Stimulated activated CD4-positive, alpha-beta T cell treated with anti-CD3 and anti-CD28 coated beads, Interleukin-4, amount 100 ng/mL, for 4 hours (primary cell): ENCODE measurements around the gene SNX21.
"Not testable (repeated sequence)": the region's sequence is repeated elsewhere in the genome, so short reads cannot be mapped to it uniquely, and the experiment has no call there.

Experiments
- DNase-seq, 2 experiments: peaks; one replicate each; pipeline ENCODE4 v3.0.0-alpha.2; 2020

SNX21 gene

DNA sequence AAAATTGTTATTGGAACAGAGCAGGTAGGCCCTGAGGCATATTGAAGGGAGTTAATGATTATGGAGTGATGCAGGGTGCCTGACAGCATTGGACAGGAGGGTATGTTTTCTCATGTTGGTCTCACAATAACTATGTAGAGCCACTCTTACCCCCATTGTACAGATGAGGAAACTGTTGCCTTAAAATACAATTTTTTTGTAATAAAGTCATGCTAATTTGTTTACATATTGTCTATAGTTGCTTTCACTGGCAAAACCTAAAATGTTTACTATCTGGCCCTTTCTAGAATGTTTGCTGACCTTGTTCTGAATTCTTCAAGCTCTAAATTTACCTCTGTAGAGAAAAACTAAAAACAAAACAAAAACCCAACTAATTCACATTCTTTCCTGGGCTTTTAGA, 17.9 kb downstream of the SNX21 start:
- DNase-seq = no peak

DNA sequence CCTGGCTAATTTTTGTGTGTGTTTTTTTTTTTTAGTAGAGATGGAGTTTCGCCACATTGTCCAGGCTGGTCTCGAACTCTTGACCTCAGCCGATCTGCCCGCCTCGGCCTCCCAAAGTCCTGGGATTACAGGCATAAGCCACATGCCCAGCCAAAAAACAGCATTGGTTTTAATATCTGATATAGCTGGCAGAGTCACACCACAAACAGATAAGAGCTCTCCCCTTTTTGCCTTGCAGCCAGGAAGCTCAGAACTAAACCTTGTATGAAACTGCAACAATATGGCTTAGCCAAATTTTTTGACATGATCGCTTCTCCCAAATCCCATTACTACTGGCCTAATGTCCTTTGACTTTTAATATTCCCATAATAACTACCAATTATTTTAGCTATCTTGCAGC, 18.7 kb downstream of the SNX21 start:
- no peak for DNase-seq

DNA sequence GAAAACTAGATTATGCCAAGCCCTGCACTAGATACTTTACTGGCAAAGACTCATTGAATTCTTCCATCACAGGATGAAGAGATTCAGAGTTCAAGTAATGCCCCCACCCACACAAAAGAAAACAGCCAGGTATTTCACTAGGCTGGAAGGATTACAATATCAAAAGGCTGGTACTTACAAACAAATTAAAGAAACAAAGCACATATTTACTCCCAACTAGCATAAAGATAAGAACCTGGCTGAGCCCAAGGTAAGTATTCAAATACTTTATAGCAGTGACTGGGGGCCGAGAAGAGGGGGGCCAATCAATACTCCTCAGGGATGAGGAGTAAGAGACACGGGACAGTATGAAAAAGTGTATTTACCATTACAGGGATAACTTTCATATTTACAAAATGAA, 19.9 kb downstream of the SNX21 start:
- DNase-seq = no peak

DNA sequence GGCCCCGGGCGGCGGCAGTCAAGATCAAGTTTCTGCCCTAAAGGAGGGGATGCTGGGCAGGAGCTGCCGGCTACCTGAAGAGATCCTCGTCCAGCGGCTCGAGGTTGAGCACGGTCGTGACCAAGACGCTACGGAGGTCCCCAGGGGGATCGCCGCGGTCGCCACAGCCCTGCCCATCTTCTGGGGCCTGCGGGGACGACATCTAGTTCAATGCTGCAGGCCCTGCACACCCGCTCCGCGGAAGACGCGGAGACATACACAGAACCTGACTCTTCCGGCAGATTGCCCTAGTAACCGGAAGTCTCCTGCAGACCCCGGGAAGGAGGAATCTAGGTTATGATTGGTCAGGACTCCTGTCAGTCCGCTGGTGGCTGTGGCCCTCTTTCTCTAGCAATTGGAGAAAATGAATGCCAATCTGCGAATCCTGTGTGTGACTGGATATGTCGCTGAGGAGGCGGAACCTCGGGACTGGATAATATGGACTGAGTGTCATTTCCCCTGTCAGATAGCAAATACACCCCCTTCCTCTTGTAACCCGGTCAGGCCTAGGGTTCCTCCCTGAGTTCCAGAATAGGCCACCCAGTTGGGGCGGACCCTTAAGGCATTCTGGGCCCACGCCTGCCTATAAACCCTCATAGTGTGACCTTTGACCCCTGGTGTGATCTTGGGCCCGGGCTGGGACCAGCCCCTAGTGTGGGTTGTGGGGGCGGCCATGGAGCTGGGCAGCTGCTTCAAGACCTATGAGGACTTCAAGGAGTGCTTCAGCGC, 23.7 kb downstream of the SNX21 start, which contains the start of the genes ACOT8 and ZSWIM3:
TSS of gene ACOT8 (minus strand) at position 279 of the 768 bp plus-strand sequence. CDS start at position 202, 77 bp downstream.
TSS of gene ZSWIM3 (plus strand) at position 501 of the 768 bp plus-strand sequence. CDS start at position 713, 212 bp downstream.
- peak; percentile 74 to 95 for DNase-seq

DNA sequence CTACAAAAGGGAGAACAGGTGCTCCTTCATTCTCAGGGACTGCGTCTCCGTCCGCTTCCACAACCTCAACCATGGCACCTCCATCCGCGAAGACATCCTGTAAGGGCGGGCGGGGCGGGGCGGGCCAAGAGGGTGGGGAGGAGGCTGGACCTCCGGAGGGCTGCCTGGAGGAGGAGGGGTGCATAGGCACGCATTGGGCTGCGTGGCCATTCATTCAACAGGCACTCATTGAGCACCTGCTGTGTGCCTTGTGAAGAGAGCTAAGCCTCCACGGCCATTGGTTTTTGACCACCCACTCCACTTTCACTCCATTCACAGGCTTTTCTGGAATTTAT, 24.2 kb downstream of the SNX21 start:
- no peak for DNase-seq

DNA sequence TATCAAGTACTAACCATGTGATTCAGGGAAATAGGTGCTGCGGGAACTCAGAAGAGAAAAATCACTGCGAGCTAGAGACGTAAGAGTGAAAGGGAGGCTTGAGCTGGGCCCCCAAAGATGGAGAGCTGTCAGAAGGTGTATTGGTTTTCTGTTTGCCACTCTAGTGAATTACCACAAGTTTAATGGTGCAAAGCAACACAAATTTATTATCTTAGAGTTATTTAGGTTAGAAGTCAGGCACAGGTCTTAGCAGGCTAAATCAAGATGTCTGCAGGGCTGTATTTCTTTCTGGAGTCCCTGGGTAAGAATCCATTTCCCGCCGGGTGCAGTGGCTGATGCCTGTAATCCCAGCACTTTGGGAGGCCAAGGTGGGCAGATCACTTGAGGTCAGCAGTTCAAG, 26.3 kb downstream of the SNX21 start:
- DNase-seq = no peak

DNA sequence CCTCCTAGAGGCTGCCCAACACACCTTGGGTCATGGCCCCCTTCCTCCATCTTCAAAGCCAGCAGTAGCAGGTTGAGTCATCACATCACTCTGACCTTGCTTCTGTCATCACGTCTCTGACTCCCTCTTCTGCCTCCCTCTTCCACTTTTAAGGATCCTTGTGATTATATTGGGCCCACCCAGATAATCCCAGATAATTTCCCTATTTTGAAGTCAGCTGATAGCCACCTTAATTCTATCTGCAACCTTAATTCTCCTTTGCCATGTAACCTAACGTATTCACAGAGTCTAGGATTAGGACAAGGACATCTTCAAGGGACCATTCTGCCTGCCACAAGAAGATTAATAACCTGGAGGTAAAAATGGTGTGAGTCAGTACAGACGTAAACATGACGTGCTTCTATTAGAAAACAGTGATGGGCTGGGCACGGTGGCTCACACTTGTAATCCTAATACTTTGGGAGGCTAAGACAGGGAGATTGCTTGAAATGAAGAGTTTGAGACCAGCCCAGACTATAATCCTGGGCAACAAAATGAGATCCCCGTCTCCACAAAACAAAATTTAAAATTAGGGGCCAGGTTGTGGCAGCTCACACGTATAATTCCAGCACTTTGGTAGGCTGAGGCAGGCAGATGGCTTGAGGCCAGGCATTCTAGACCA, 27.1 kb downstream of the SNX21 start:
- no peak for DNase-seq

DNA sequence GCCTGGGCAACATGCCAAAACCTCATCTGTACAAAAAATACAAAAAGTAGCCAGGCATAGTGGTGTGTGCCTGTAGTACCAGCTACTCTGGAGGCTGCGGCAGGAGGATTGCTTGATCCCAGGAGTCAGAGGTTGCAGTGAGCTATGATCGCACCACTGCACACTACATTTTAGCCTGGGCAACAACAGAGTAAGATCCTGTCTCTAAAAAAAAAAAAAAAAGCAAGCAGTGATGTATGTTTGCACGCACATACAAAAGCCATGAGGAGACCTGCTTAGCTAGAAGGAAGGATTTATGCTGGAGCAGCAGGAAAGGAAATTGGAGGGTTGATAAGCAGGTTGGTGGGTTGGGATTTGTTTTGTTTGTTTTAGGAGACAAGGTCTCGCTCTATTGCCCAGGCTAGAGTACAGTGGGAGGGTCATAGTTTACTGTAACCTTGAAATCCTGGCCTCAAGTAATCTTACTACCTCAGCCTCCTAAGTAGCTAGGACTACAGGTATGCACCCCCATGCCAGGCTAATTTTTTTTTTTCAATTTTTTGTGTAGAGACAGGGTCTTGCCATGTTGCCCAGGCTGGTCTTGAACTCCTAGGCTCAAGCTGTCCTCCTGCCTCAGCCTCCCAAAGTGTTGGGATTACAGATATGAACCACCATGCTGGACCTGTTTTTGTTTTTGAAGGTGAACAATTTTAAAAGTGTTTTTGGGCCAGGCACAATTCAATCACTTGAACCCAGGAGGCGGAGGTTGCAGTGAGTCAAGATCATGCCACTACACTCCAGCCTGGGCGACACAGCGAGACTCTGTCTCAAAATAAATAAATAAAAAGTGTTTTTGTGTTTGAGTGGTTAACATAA, 27.8 kb downstream of the SNX21 start:
- no peak for DNase-seq

DNA sequence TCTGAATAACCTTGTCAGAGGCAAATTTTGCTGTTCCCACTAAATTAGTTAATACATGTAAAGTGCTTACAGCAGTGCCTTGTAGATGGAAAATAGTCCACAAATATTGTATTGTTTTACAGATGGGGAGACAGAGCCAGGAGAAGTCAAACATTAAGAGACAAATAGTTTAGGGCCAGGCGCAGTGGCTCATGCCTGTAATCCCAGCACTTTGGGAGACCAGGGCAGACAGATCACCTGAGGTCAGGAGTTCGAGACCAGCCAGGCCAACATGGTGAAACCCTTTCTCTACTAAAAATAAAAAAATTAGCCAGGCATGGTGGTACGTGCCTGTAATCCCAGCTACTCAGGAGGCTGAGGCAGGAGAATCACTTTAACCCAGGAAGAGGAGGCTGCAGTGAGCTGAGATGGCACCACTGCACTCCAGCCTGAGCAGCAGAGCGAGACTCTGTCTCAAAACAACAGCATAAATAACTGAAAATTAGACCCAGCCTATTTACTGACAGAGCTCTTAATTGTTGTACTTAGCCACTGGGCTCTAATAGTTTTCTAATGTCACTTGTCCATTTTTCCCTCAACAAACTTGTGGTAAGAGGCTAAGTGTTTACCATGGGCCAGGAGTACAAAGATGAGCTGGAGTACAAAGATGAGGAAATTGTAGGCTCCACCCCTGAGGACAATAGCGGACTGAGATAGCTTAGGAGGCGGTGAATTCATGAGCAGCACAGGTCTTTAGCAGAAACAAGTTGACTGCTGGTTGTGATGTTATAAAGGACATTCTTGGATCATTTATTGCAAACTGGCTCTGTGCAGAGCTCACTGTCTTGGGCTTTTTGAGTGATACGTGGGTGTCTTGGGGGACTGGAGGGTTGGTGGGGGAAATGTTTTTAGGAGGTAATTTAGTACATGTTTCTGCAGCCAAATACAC, 30.2 kb downstream of the SNX21 start:
- DNase-seq = no peak

DNA sequence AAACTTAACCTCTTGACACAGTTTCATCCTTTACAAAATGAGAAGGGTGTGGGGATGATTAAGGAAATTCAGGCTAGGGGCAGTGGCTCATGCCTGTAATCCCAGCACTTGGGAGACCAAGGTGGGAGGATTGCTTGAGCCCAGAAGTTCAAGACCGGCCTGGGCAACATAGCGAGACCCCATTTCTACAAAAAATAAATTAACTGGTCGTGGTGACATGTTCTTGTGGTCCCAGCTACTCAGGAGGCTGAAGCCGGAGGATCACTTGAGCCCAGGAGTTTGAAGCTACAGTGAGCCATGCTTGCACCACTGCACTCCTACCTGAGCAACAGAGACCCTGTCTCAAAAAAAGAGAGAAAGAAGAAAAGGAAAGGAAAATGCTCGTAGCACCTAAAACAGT, 32.9 kb downstream of the SNX21 start:
- DNase-seq = no peak

DNA sequence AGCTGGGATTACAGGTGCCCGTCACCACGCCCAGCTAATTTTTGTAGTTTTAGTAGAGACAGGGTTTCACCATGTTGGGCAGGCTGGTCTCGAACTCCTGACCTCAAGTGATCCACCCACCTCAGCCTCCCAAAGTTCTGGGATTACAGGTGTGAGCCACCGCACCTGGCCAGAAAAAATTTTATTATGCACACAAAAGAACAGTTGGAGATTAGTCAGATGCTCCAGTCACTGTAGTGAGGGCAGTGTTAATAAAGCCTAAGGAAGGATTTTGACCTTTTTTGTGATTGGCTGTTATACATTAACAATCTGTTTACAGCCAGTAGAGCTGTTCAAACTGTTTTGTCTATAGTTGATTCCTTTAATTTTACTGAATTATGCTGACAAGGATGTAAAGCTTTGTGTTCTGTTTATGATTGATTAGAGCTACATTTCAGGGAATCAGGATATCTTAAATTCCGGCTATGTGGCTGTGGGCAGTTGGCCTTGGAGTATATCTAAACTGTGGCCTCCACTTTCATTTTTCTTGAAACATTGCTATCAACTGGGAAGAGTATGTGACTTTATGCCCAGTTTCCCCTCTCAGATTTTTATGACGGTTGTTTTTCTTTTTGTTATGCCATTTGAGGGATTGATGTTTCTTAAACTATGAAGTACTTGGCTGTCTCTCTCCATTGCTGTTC, 33.7 kb downstream of the SNX21 start:
- no peak for DNase-seq

DNA sequence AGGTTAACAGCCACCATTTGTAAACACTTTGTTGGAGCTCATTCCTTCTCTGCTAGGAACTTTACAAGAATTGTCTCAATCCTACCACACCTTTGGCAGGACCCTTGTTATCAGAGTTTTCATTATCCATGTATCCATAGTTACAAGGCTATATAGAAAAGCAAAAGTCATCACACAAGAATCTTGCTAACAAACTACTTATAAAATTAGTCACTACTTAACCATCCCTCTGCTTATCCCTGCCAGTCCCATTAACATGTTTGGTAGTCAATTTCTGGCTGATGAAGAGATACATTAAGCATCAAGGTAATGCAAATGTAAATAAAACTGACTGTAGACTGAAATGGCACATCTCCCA, 34.2 kb downstream of the SNX21 start:
- no peak for DNase-seq

DNA sequence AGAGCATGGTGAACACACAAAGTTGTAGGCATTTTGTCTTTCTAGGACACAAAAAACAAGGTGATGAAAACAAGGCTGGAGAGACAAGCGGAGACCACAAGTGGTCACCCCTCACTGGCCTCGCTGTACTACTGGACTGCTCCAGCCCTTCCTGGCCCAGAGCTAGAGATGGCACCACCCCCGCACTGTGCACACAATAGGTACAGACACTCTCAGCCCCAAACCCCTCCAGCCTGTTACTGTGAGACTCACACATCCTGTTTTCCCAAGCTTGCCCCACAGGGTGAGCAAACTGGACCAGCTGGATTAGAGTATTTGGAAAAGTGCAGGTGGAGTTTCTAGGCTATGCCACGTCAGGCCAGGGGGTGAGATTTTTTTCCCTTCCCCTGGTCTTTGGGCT, 39.0 kb downstream of the SNX21 start:
- no peak for DNase-seq

DNA sequence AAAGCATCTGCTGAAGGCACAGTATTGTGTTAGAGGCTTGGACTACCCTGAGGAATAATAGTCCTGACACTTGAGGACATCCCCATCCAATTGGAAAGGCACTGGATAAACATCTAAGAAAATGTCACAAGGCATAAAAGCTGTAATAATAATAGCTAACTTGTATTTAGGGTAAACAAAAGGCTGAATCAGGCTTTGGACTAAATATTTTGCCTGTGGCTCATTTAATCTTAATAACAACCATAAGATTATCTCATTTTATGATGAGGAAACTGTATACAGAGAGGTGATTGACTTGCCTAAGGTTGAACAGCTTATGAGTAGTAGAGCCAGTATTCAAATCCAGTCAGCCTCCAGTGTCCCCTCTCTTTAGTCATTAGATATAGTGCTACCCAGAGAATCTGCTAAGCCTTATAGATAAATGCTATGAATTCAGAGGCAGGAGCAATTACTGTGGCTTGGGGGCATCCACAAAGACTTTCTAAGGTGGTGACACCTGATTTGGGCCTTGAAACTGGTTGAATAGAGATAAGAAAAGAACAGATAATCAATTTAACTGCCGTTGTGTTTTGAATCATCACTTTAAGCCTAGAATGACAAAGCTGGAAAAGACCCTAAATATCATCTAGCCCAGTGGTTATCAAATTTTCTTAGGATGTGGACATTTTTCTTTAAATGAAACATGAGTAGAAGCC, 40.0 kb downstream of the SNX21 start:
- no peak for DNase-seq

DNA sequence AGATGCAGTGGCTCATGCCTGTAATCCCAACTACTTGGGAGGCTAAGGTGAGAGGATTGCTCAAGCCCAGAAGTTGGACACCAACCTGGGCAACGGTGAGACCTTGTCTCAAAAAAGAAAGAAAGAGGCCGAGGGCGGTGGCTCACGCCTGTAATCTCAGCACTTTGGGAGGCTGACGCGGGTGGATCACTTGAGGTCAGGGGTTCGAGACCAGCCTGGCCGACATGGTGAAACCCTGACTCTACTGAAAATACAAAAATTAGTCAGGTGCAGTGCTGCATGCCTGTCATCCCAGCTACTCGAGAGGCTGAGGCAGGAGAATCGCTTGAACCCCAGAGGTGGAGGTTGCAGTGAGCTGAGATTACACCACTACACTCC, 40.5 kb downstream of the SNX21 start:
- DNase-seq = not testable (repeated sequence)

DNA sequence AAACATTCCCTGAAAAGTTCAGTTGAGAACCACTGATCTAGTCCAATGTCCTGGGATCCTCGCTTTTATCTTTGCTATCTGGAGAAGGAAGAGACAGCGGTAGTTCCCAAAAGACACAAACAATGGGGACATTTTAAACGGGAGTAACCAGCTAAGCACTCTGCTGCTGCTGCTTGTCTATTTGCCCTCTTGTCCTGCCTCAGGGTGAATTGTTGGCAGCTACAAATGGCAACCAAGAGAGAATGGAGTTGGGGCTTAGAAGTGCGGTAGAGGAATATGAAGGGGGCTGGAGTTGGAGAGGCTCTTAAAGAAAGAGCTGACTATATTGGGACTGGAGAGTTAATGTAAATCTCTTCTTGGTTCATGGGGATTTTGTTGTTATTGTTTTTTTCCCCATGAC, 41.0 kb downstream of the SNX21 start:
- DNase-seq = no peak

DNA sequence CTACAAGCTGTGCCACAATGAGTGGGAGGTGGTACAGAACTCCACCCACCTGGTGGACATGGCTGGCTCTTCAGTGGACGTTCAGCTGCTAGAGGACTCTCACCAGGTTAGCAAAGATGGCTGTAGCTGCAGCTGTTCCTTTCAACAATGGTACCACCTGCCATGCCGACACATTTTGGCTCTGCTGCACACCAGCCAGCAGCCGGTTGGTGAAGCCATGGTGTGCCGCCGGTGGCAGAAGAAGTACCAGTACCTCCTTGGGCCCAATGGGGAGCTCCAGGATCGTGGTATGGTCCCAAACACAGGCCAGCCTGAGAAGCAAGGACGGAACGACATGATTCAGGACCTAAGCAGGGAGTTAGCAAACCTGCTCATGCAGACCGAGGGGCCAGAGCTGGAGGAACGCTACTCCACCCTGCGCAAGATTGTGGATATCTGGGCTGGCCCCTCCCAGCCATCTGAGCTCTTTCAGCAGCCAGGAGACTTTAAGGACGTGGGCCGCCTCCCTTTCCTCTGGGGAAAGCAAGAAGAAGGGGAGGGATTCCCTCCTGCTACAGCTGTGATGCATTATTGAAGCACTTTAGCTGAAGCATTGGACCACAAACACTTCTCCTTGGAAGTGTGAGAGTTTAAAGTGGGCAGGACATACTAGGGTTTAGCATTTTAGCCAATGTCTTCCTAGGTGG, 44.6 kb downstream of the SNX21 start:
- DNase-seq = no peak

DNA sequence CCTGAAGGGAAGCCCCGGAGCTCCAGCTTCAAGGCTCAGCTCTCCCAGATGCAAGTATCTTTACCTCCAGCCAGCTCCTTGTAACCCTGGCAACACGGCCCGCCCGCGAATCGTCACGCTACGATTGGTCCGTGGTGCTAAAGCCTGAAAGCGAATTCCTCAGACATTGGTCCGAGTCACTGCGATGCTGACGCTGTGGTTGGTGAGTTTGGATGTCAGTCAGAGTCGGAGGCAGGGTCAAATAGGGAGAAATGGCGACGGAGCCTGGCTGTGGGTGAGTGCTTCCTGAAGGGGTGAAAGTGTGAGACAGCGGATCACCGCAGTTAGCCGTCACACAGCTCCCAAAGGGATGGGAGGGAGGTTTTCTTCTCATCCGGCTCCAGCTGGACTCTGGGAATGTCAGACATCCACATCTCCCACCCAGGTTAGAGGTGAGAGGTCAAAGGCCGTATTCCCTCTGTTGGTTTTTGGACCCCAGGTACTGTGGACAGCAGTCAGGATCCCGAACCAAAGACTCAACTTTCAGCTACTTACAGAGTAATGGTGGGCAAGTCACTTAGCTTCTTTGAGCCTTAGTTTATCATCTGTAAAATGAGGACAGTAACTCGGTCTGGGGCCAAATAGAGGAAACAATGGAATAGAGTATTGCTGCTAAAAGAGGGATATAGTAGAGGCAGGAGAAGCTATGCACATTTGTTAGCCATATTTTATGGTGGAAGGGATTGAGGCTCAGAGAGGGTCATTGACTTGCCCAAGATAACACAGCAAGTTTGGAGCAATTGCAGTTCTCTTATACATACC, 47.6 kb downstream of the SNX21 start, which contains the start of gene ZSWIM1:
TSS of gene ZSWIM1 (plus strand) at position 240 of the 801 bp plus-strand sequence. CDS start 1,366 bp downstream, outside the sequence.
- DNase-seq = peak; percentile 98

DNA sequence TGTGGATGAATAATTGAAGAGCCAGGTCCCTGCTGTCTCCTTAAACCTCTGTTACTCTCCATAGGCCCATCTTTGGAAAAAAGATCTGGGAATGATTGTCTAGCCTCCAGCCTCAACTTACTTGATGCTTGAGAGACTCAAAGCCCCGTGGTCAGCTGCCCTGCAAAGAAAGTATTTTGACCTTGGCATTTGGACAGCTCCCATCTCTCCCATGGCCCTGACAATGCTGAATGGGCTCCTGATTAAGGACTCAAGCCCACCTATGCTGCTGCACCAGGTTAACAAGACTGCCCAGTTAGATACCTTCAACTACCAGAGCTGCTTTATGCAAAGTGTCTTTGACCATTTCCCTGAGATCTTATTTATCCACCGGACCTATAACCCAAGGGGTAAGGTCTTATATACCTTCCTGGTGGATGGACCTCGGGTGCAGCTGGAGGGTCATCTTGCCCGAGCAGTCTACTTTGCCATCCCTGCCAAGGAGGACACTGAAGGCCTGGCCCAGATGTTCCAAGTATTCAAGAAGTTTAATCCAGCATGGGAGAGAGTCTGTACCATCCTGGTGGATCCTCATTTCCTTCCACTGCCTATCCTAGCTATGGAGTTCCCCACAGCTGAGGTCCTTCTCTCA, 49.0 kb downstream of the SNX21 start:
- no peak for DNase-seq
